OCI-LY7 (cell line): Measurements from ENCODE around the gene COLEC12.

Source experiments
- CTCF ChIP-seq: fragments of 200-600 bp; sonication (generic); conservative IDR thresholded peaks from 2 replicates; pipeline ENCODE4 v1.5.1; 2014; ENCODE audit warnings: mild to moderate bottlenecking, antibody characterized with exemption, low read length, moderate library complexity, mixed read lengths
- EZH2phosphoT487 ChIP-seq: fragments of 200-600 bp; sonication (generic); IDR thresholded peaks from 2 replicates; pipeline ENCODE4 v1.6.1; 2018; ENCODE audit warnings: low read depth, borderline replicate concordance, mild to moderate bottlenecking, mixed run types, antibody characterized with exemption, low read length, moderate library complexity, mixed read lengths

GRCh38 chr18:318791-319291 lies 181.7 kb downstream of the COLEC12 start:
- TF ChIP-seq CTCF (no peak), EZH2phosphoT487 (no peak)
